Fibroblast of lung (primary cell): Measurements from ENCODE around the gene KMT5C. TPM values are rescaled to one million over a fixed set of nuclear protein-coding genes. Genes with fewer than 3 reads are reported as not detected.

Source experiments
- DNase-seq, 2 donors: peaks; one replicate each; pipeline versions ENCODE4 v3.0.0 to v3.0.0-alpha.2; 2010; ENCODE audit warnings: low read depth in 2 of 2
- H2AFZ ChIP-seq: 2 replicates; pipeline ENCODE4 v1.5.1; 2012; ENCODE audit warnings: low read length, control low read depth, inconsistent platforms
- H3K27ac ChIP-seq: 2 replicates; pipeline ENCODE4 v1.5.1; 2011; ENCODE audit warnings: low read length, control low read depth; ENCODE audit not compliant: insufficient read depth
- H3K27me3 ChIP-seq: 2 replicates; pipeline ENCODE4 v1.5.1; 2011; ENCODE audit warnings: mild to moderate bottlenecking, low read length; ENCODE audit not compliant: control insufficient read depth, insufficient read depth
- H3K36me3 ChIP-seq: 2 replicates; pipeline ENCODE4 v1.5.1; 2011; ENCODE audit warnings: low read length; ENCODE audit not compliant: control insufficient read depth, insufficient read depth
- H3K4me1 ChIP-seq: 2 replicates; pipeline ENCODE4 v1.5.1; 2011; ENCODE audit warnings: low read length; ENCODE audit not compliant: control insufficient read depth, insufficient read depth; ENCODE audit errors: extremely low read depth
- H3K4me2 ChIP-seq: 2 replicates; pipeline ENCODE4 v1.5.1; 2011; ENCODE audit warnings: low read length, control low read depth; ENCODE audit not compliant: insufficient read depth; ENCODE audit errors: extremely low read depth
- H3K4me3 ChIP-seq, 4 experiments: fragments of 200-600 bp in 1 of 4; sonication (generic) in 1 of 4; replicated peaks in 1 of 4; 2 replicates each; pipeline ENCODE4 v1.5.1; 2011 to 2016; ENCODE audit warnings: low read length in 4 of 4, low read depth in 3 of 4, mild to moderate bottlenecking in 3 of 4, control low read depth in 2 of 4, inconsistent platforms in 1 of 4, mixed read lengths in 1 of 4; ENCODE audit not compliant: insufficient read depth in 1 of 4; ENCODE audit errors: control extremely low read depth in 1 of 4
- H3K79me2 ChIP-seq: 2 replicates; pipeline ENCODE4 v1.5.1; 2012; ENCODE audit warnings: mild to moderate bottlenecking, low read length, inconsistent platforms; ENCODE audit not compliant: control insufficient read depth, insufficient read depth
- H3K9ac ChIP-seq: 2 replicates; pipeline ENCODE4 v1.5.1; 2011; ENCODE audit warnings: mild to moderate bottlenecking, low read length, control low read depth; ENCODE audit not compliant: insufficient read depth
- H3K9me3 ChIP-seq: 2 replicates; pipeline ENCODE4 v1.5.1; 2012; ENCODE audit warnings: low read depth, low read length; ENCODE audit not compliant: control insufficient read depth, insufficient read depth
- H4K20me1 ChIP-seq: 2 replicates; pipeline ENCODE4 v1.5.1; 2011; ENCODE audit warnings: low read length; ENCODE audit not compliant: control insufficient read depth, insufficient read depth; ENCODE audit errors: extremely low read depth
- EZH2 ChIP-seq: IDR thresholded peaks from 2 replicates; pipeline ENCODE4 v1.5.1; 2012; ENCODE audit warnings: low read length, control low read depth, mild to moderate bottlenecking; ENCODE audit errors: missing control alignments
- polyA plus RNA-seq, 2 donors: library from polyadenylated mRNA; depleted of rRNA in 1 of 2; stranded (reverse) in 1 of 2; unstranded in 1 of 2; fragments of >200 nt; gene quantifications; 2 replicates each; pipeline ENCODE4 v1.2.1, GENCODE V29; 2011 to 2012; ENCODE audit warnings: missing spikeins in 1 of 2
- total RNA-seq: library from RNA; depleted of rRNA; stranded (reverse); fragments of >200 nt; gene quantifications from 2 replicates; pipeline ENCODE4 v1.2.1, GENCODE V29; 2014
- TF ChIP-seq, protein P1 (sequence below), 2 donors: IDR thresholded peaks in 1 of 2; conservative IDR thresholded peaks in 1 of 2; 1 replicate in 1 of 2; 2 replicates in 1 of 2; pipeline ENCODE4 v1.5.1; 2011 to 2012; ENCODE audit warnings: low read length in 2 of 2, control low read depth in 1 of 2, inconsistent platforms in 1 of 2, low read depth in 1 of 2, mild to moderate bottlenecking in 1 of 2

Gene KMT5C
- total and polyA plus RNA-seq, 2 donors (not counting 1 experiment from before 2014, with no cell fraction given), result 2.5 to 4.1 TPM

DNA sequence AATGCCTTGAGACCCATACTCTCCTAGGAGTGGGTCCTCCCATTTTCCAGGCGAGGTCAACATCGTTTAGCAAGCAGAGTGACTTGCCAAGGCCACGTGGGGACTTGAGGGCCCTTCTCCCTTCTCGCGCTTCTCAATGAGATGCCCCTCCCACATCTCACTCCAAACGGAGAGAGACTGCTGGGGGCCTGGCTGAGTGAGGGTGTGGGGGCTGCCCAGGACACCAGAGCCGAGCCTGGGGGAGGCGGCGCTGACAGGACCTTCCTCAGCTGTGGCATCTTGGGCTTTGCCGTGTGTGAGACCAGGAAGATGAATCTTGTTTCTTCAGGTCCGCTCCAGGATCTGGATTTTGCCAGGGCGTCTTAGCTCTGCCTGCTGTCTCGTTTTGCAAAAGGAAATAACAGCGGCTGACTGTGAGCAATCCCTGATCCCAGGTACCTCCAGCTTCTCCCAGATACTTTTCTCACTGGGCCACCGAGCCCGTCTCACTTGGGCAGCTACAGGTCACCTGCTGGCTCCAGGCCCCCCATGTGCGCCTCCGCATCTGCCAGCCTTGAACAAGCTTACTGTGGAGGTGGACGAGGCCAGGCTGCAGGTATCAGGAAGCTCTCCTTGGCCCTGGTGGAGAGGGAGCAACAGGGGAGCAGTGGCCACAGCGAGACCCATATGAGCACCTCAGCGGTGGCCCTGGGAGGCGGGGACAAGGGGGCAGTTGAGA, 8.8 kb downstream of the KMT5C start:
- no peak overlapping the region for H3K4me2 ChIP-seq
- no peak overlapping the region for H3K4me3 ChIP-seq
- no peak overlapping the region for H3K9ac ChIP-seq
- peaks cover 23% of the 10 kb centered on the region for H3K27me3 ChIP-seq
- H3K79me2 ChIP-seq, result no peaks in the 10 kb centered on the region
- no peak for TF ChIP-seq EZH2
- TF ChIP-seq, protein P1, sequence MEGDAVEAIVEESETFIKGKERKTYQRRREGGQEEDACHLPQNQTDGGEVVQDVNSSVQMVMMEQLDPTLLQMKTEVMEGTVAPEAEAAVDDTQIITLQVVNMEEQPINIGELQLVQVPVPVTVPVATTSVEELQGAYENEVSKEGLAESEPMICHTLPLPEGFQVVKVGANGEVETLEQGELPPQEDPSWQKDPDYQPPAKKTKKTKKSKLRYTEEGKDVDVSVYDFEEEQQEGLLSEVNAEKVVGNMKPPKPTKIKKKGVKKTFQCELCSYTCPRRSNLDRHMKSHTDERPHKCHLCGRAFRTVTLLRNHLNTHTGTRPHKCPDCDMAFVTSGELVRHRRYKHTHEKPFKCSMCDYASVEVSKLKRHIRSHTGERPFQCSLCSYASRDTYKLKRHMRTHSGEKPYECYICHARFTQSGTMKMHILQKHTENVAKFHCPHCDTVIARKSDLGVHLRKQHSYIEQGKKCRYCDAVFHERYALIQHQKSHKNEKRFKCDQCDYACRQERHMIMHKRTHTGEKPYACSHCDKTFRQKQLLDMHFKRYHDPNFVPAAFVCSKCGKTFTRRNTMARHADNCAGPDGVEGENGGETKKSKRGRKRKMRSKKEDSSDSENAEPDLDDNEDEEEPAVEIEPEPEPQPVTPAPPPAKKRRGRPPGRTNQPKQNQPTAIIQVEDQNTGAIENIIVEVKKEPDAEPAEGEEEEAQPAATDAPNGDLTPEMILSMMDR (conservative IDR thresholded peaks at IDR 0.05 in 1 of 2, IDR thresholded peaks at IDR 0.05 in 1 of 2; ENCODE audit: low read depth in 1 of 2, low read length in 2 of 2), result no peak
- no peaks in the 10 kb centered on the region for H3K9me3 ChIP-seq
- no peaks in the 10 kb centered on the region for H4K20me1 ChIP-seq
- H3K36me3 ChIP-seq, result peaks cover 1% of the 10 kb centered on the region
- peaks cover 2% of the 10 kb centered on the region for H3K4me1 ChIP-seq
- H2AFZ ChIP-seq, result no peak overlapping the region
- DNase-seq, result no peak
- H3K27ac ChIP-seq, result no peak overlapping the region

GRCh38 chr19:55350620-55351315, 11.1 kb downstream of the KMT5C start:
- Histone ChIP-seq H3K4me3 (no peak overlapping the region), H3K27me3 (peaks cover 31% of the 10 kb centered on the region), H2AFZ (no peak overlapping the region), H4K20me1 (no peaks in the 10 kb centered on the region), H3K79me2 (no peaks in the 10 kb centered on the region), H3K27ac (no peak overlapping the region), H3K4me1 (peaks cover under 1% of the 10 kb centered on the region), H3K9ac (no peak overlapping the region), H3K4me2 (no peak overlapping the region), H3K36me3 (no peaks in the 10 kb centered on the region), H3K9me3 (no peaks in the 10 kb centered on the region)
- TF ChIP-seq EZH2, result no peak
- TF ChIP-seq, protein P1 (conservative IDR thresholded peaks at IDR 0.05 in 1 of 2, IDR thresholded peaks at IDR 0.05 in 1 of 2; ENCODE audit: low read depth in 1 of 2, low read length in 2 of 2), result no peak
- no peak for DNase-seq

GRCh38 chr19:55352040-55352439, 12.4 kb downstream of the KMT5C start:
- no peak for DNase-seq
- Histone ChIP-seq H3K79me2 (no peaks in the 10 kb centered on the region), H4K20me1 (no peaks in the 10 kb centered on the region), H3K27me3 (peaks cover 31% of the 10 kb centered on the region), H3K36me3 (no peaks in the 10 kb centered on the region), H3K4me1 (no peaks in the 10 kb centered on the region), H3K27ac (no peak overlapping the region), H3K9me3 (no peaks in the 10 kb centered on the region), H3K4me3 (no peak overlapping the region), H2AFZ (no peak overlapping the region), H3K9ac (no peak overlapping the region), H3K4me2 (no peak overlapping the region)
- TF ChIP-seq, protein P1 (conservative IDR thresholded peaks at IDR 0.05 in 1 of 2, IDR thresholded peaks at IDR 0.05 in 1 of 2; ENCODE audit: low read depth in 1 of 2, low read length in 2 of 2), result no peak
- no peak for TF ChIP-seq EZH2
